ENCODE measurements around the gene L3MBTL4.
"Not testable (repeated sequence)": the region's sequence is repeated elsewhere in the genome, so short reads cannot be mapped to it uniquely, and the experiment has no call there.

Gene L3MBTL4

DNA sequence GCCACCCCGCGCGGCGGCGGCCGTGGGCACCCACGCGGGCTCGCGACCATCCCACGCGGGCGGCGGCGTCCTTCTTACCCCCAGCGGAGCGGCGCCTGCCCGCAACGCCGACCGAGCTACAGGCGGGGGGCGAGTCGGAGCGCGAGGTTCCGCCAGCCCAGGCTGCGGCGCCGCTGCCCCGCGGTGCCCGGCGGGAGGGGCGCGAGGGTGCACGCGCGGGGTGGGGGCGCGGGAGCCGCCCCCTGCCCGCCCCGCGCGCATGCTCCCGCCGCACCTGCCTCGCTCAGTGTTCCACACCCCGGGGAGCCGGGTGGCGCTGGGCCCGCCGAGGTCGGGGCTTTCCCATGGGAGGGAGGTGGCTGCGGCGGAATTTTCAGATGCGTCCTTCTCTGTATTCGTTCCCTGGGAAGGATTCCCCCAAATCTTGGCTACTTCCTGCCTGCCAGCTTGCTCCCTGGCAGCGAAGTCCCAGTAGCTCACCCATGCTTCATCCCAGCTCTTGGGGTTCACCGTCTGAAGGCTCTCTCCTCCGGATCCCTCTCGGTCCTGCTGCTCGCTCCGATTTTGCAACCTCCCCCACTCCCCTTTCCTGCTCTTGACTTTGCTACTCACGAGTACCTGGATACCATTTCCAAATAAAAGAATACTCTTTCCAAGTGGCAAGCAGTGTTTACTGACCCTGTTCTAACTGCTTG lies at the start of gene L3MBTL4:
Gene L3MBTL4 (minus strand): TSS at position 189 of the 695 bp plus-strand sequence. CDS start 103,286 bp downstream, outside the sequence.
- peak; percentile 34 for DNase-seq

DNA sequence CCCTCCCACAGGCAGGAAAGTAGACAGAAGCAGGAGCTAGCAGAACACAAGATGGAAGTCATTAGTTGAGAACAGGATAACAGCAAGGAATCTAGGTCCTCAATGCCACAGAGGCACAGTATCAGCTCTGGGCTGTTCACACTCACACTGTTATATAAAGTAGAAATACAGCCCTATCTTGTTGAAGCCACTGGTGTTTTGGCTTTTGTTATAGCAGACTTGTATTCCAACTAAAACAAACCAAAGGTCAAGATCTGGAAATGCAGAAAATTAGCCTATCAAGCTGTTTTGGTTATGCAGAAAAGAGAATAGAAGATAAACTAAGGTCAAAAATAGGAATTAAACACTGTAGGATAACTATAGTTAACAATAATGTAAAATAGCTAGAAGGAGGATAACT lies 37.5 kb upstream of the L3MBTL4 start:
- DNase-seq, result no peak

DNA sequence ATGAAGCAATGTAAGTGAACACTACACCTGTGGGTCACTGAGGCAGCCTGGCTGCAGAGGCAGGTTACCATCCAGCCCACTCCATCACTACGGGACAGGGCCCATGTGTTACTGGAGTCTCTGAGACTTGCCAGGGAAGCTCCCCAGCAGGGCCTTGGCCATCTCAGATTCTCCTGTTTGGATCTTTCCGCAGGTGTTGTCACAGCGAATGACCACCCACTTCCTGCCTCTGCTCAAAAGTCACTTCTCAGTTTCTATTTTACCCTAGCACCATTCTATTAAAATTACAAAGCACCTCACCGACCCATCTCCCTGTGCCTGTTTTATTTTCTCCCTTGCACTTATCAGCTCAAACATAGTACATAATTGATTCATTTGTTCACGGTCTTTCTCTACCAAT lies 34.5 kb upstream of the L3MBTL4 start:
- DNase-seq, result no peak

DNA sequence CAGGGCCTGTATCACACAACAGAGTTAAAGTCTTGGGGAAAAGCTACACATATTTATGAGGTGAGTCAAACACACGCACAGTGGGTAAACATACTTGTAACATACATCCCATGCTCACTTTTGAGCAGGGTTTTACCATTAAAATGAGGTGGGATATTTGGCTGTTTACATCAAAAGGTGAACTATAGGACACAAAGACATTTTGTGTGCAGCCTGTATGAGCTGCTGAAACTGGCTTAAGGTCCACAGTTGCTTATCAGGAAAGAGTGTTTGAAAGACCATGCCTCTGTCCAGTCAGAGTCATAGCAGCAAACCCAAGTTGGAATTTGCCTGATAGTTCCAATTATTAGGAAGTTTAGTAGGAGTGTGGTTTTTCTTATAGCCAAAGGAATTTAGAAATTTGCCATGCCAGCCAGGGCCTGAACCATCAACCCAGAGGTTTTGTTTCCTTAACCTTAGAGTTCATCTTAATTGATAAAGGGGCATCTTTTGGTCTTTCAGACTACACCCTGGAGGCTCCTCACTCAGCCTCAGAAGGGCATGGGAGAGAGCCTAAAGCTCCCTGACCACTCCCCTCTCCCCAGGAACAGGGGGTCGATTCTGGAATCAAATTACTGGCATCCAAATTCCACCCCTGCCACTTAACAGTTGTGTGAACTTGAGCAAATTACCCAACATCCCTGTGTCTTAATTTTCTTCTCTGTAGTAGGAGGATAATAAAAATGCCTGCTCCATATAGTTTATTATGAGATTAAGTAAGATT lies 29.9 kb upstream of the L3MBTL4 start:
- DNase-seq, result no peak

DNA sequence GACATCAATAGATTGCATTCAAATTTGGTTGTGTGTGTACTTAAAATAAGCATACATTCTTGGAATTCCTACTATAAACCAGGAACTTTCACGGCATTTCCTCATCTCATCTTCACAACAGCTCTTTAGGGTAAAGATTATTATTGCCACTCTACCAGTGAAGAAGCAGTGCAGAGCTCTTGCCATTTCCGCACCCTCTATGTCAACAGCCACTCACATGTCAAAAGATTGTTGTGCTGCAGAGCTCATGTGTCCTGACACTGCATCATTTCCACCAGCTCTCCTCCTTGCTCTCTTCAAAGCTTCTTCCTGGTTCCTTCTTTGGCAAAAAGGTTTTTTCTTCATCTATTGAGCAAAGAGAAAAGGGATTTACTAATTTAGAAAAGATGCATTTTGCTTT lies 26.5 kb upstream of the L3MBTL4 start:
- DNase-seq, result no peak

DNA sequence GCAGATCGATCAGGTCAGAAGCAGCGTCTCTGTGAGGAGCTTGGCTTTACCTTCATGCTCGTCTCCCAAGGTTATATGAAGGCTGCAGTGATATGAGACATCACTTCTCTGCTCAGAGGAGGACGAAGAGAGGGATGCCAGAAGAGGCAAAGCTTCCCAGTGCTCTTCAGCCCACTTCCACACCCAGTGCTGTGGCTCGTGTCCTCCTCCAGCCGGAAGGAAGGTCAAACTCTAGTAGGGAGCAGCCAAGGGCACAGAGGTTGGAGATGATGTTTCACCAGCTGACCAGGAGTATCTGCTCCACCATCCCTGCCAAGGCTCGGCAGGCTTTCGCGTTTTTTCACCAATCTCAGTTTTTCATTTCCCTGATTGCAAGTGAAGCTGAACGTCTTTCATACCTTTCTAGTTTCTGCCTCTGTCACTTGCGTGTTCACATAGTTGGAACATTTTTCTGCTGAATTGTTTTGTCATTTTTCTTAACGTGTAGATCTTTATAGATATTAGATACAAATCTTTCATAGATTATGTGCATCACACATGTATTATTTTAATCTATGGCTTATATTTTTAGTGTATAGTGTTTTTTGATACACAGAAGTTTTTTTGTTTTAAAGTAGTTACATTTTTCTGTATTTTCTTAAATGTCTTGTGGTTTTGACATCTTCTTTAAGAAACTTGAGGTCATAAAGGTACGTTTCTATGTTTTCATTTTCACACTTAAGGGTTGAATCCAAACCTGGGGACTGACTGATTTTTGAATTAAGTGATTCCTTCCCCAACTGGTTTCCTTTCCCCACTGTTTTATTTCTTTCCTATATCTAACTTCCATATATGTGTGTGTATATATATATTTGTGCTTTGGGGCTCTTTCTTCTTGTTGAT lies 23.5 kb upstream of the L3MBTL4 start:
- no peak for DNase-seq

DNA sequence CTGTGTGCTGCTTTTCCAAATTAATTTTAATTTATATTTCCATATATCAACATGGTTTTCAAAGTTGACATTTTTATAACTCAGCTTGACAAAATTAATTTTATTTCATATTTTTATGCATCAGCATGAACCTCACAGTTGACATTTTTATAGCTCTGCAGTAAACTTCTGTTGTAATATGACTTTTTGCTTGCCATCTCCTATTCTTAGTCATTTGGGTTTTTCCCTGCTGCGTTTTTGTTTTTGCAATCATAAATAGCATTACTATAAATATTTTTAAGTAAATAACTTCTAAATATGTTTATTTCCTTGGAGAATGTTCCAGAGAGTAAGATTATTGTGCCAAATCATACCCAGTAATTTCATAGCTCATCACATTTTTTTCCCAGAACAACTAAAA lies 21.0 kb upstream of the L3MBTL4 start:
- DNase-seq, result no peak

DNA sequence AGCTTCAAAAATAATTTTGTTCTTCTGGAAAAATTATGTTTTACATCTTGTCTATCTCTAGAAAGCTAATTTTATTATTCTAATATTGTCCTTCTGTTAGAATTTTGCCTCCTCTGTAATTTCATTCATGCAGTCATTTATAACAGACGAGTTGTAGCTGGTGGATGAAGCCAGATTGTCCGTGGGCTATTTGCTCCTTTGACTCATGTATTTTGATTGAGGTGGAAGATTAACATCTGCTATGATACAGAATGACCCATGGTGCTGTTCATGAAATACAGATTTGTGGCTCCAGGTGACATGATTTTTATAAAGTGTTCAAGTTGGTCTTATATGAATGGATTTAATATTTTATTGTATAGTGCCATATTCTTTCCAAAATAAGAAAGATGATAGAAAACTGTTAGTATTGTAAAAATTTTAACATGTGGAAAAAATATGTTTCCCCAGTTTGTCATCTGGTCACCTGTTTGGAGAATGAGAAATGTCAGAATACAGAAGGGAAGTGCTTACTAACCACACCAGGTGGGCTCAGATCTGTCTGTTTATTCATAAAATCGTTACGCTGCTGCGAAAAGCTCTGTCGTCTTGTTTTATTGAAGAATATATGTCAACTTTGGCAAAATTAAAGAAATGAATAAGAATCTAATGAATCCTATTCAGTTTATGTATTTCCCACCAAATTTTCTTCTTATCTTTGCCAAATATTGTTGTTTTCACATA lies 20.4 kb upstream of the L3MBTL4 start:
- DNase-seq, result peak; percentile 79

DNA sequence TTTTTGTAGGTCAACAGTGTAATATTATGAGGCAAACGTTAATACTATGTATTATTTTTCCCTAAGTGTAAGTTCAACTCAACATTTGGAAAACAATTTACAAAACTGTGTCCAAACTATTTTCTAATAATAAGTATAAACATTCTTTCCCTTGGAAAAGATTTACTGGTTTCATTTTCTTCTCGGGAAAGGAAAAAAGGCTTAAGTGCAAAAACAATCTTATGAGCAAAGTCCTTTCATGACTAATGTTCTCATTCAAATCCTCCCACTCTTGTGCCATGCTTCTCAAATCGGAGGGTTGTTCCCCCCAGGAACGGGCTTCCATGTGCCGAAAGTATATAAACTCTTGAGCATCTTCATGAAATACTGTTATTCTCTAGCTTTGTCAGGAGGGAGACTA lies 19.8 kb upstream of the L3MBTL4 start:
- DNase-seq, result no peak

DNA sequence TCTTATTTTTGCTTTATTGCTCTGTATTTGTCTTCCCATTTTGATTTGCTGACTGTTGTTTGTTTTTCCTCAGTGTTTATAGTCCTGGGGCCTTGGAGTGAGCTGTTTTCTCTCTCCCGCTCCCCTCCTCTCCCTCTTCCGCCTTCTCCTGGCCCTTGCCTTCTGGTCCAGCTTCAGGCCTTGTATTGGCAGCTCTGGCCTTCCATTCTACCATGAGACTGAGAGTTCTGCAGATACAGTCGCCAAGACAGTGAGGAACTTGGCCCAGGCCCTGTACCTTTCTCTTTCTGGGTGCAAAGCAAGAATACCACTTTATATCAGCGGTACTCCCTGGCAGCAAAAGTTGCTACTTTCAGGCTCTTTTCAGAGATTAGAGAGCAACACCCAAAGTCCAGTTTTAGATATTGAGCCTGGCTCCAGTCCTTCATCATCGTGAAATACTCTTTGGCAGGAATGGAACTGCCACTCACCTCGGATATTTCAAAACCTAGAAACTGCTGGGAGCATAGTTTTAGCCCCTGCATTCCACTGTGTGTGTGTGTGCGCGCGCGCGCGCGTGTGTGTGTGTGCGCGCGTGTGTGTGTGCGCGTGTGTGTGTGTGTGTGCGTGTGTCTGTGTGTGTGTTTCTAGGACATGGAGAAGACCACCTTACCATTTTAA lies 17.1 kb upstream of the L3MBTL4 start:
- DNase-seq, result no peak

DNA sequence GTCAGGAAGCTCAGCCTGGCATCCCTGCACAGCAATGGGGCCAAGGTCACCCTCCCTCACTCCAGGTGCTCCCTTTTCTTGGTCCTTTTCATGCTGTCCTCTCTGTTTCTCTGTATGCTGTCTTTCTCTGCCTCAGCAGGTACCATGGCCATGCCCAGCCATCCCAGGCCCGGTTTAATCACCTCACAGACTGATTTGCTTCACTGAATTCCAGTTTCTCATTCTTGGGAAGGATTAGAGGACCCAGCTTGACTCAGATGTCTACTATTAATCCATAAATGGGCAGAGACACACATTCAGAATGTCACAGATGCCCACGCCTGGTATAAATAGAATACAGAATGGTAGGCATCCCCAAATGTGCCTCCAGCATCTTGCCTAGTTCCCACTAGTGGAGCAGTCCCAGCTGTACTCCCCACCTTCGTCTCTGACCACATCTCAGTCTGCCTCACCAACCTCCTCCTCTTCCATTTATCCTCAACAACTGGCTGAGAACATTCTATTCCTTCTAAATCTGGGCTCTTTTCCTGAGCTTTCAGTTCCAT lies 14.2 kb upstream of the L3MBTL4 start:
- no peak for DNase-seq

DNA sequence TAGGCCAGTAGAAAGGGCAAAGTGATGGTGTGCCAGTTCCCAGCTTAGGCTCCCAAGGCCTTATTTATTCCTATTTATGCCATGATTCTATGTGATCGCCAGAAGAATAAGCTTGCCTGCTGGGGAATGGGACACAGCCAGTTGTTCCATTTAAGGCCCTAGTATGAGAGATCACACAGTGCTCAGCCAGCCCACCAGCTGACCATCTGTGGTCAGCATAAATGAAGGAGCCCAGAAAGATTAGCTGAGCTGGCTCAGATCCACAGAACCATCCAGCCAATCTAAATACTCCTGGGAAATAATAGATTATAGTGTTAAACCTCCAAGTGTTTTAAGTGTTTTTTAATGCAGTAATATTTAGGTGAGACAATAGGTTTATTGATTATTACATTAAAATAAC lies 12.6 kb upstream of the L3MBTL4 start:
- DNase-seq, result no peak

DNA sequence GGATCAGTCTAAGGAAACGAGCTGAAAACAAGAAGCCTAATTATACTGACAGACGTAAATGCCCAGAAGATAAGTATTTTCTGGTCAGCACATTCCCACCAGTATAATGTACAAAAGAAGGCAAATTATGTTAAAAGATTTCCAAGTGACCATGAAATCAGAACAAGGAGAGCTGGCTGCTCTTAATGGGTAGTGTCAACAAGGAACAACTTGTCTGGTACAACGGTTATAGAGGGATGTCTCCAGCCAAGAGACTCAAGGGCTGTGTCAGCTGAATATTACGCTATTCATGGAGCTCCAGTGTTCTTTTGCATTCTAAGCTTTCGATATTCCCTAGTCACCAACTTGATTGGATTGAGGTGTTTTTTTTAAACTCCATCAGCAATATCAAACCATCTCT lies 8.6 kb upstream of the L3MBTL4 start:
- no peak for DNase-seq

DNA sequence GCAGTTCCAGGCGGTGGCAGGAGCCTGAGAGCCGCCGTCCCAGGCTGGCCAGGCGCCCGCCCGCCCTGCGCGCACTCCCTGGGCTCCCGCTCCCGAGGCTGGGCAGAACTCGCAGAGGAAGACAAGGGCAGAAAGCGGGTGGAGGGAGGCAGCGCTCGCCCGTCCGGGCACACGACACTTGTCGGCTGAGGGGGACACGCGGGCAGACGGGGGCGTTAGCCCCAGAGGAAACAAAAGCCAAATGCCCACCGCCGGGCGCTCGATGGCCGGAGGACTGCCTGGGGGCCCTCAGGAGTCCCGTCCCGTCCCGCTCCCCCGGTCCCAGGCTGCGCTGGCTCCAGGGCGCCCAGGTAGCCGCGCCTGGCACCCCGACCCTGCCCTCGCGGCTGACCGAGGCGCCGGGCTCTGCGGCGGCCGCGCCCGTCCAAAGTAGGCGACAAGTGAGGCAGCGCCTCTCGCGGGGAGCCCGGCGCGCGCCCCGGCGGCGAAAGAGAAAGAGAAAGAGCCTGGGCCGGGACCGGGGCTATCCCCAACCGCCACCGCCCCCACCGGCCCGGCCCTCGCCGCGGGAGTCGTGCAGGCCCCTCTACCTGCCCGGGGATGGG lies 491 bp downstream of the L3MBTL4 start:
- DNase-seq, result no peak

DNA sequence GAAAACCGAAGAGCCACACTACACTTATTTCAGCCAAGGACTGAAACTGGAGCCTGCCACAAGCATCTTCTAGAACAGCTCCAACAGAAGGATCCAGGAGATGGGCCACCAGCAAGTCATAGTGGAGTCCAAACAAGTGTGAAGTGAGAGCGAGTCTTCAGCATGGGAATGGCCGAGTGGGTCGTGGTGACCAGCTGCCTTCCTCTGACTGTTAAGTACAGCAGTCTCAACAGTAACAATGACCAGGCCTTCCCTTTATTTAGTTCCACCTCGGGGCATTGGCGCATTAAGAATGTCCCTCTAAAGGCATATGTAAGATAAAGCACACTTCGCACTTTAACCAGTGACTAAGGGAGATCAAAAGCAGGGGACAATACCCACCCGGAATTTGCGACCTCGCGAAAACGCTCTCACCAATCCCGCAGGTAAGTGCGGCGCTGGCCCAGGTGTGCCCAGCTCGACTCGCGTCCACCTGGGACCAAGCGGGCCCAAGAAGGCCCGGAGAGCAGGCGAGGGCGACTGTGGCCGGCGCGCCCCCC lies 1.1 kb downstream of the L3MBTL4 start:
- no peak for DNase-seq

DNA sequence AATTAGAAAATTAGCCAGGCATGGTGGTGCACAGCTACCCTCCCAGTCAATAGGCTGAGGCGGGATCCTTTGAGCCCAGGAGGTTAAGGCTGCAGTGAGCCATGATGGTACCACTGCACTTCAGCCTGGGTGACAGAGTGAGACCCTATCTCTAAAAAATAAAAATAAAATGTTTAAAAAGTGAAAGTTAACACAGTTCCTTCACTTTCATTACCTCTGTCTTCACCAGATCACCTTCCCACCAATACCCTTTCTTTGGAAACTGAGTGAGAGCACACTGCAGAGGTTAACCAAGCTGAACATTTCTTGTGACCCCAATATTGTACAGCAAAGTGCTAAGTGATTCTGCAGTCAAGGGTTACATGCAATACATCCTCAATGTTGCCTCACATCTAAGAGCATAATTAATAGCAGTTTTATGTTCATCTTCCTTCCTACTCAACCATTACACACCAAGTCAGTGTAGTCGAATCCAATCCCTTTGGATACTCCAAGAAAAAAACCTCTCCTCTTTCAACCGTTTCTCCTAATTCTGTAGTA lies 1.7 kb downstream of the L3MBTL4 start:
- no peak for DNase-seq

DNA sequence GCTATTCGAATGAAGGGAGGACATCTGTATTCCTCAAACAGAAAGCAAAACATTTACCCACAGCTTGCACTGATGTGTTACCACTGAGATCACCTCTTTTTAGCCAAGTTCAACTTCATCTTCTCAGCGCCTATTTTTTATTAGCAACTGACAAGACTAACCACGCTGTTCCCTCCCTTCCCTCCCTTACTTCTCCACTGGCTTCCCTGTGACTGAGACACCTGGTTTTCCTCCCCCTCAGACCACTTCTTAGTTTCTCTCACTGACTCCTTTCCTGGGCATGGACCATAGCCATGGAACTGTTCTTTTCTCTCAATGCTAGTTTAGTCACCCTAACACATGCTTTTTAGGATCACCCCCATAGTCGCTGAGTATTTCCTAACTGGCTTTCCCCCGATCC lies 3.3 kb downstream of the L3MBTL4 start:
- no peak for DNase-seq

DNA sequence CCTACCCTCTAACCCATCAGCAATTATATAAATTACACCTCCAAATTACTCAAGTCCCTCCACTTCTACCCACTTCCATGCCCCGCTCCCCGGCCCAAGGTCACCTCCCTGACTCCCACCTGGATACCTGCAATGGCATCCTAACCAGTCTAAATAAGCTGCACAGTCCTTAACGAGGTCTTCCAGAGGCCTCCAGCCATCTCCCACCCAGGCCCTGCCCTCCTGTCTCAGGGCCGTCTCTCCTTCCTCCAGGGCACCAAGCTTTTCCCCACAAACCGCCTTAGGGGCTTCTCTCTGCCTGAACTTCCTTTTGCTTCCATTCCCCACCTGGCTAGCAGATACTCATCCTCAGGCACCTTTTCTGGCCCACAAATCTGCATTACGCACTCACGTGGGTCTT lies 4.8 kb downstream of the L3MBTL4 start:
- DNase-seq, result no peak

DNA sequence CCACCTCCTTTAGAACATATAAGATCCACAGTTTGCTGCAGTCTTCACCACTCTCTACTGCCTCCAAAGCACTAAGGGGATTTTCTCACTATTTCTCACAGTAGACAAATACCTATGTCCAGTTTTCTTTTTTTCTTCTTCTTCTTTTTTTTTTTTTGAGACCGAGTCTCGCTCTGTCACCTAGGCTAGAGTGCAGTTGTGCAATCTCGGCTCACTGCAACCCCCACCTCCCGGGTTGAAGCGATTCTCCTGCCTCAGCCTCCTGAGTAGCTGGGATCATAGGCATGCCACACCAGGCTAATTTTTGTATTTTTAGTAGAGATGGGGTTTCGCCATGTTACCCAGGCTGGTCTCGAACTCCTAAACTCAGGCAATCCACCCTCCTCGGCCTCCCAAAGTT lies 6.2 kb downstream of the L3MBTL4 start:
- not testable (repeated sequence) for DNase-seq

DNA sequence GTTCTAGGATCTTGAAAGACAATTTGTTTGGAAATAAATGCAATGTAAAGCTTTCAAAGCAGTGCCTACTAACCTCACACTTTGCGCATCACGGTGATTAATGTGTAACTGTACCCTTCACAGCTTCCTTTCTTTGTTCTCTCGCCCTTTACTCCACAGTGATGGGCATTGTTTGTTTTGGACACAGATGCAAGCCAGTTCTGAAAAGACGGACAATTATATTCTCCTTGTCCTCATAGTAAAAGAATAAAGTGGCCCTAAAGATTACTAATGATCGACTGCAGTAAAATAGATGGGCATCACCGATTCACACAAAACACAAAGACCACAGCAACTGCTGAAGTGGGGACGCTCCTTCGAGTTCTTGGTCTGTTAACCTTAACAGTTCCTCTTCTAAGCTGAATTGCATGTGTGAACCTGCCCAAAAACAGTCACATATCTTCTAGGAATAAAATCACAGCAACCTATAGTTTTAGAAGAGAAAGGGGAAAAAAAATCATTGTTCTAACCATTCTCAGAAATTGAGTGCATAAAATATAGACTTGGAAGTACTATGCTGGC lies 7.7 kb downstream of the L3MBTL4 start:
- DNase-seq, result no peak

Data from DMS 273 treated with DMSO at 0.1 percent for 48 hours (cell line).